Central memory CD4-positive, alpha-beta T cell (primary cell): Measurements from ENCODE around the gene TGFA.

Source experiments
- DNase-seq: peaks from one replicate; pipeline ENCODE4 v3.0.0; 2022

The TGFA gene

DNA sequence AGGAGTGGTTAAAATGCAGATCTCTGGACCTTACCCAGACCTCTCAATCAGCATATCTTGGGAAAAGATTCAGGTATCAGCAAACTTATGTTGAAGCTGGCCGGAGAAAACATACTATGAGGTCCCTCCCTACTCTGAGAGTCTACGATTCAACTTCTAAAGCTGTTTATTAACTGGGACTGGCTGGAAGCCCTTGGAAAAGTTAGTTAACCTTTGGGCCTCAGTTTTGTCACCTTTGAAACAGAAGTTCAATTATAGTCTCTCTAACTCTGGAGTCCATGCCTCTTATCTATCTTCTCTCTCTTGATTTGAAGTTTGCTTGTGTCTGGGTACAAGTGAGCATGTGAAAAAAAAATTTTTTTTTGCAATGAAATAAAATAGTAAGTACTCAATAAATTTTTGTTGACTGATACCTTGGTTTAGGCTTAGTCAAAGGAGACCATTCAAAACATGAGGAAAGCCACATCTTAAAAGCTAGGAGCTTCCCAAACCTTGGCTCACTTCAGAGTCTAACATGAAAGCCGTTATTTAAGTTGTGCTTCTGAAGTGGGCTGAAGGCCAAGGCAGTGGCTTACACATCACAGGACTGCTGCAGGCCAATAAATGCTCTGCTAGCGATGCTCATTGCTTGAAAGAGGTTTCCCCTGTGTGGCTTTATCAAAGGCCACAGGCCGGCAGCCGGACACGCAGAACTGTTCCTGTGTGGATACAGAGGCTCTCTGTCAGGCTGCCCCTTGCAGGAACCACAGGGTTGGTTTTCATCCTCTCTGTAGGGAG is 141.1 kb downstream of the TGFA start:
- no peak for DNase-seq

DNA sequence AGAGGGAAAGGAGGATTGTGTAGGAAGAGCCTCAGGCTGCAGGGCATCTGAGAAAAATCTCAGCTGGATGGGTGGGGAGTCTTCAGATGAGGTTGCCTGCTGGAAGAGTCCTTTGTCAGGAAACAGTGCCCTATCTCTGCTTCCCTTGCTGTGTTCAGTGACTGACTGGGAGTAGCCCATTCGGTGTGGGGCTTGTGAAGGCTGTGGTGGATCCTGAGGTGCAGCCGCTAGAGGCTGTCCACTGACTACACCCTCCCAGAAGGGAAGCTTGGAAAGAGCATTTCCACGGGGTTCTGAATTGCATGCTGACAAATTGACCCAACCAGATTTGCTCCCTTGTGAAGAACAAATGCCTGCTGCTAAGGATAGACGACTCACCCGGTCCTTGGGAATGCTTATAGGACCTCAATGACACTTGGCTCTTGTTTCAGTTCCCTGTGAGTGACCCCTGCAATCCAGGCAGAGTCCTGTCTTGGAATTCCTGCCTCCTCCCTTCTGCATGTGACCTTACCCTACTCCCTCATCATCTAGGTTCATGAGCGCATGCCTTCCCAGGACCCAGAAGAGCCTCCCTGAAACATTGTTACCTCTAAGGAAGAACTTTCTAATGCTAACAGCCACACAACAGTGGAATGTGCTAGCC is 142.0 kb downstream of the TGFA start:
- DNase-seq, result no peak

DNA sequence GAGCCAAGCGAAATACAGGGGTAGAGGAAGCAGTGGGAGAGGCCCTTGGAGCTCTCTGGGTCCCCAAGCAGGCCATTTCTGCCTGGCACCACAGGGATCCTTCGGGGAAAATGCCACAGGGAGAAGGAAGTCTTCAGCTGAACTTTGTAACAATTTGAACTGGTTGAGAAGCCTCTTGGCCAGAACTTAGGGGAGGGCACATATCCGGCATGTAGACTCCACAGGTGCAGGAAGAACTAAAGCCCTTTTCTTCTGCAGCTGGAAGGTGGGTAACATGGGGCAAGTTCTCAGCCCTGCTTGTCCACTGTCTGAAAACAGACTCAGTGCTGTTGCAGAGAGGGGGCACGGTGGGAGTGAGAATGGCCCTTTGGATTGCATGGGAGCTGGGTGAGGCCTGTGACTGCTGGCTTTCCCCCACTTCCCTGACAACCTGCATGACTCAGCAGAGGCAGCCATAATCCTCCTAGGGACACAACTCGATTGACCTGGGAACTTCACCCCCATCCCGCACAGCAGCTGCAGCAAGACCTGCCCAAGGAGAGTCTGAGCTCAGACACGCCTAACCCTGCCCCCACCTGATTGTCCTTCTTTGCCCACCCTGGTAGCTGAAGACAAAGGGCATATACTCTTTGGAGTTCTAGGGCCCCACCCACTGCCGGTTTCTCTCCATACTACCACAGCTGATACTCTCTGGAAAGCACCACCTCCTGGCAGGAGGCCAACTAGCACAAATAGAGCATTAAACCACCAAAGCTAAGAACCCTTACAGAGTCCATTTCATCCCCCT is 150.2 kb downstream of the TGFA start:
- DNase-seq, result no peak

DNA sequence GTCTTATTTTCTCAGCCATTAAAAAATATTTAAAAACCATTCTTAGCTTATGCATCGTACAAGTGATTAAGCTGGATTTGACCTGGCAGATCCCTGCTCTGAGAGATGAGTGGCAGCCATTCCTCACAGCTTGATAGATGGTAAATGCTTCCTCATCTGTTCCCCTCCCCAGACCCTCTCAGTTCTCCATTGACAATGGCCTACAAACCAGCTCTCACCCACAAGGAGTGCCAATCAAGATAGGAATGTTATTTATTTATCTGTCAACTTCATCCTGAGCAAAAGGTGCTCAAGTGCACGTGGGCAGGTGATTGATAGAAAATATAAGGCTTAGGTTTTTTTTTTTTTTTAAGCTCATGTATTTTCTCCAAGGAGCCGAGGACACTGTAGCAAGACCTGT is 153.1 kb downstream of the TGFA start:
- DNase-seq, result no peak

DNA sequence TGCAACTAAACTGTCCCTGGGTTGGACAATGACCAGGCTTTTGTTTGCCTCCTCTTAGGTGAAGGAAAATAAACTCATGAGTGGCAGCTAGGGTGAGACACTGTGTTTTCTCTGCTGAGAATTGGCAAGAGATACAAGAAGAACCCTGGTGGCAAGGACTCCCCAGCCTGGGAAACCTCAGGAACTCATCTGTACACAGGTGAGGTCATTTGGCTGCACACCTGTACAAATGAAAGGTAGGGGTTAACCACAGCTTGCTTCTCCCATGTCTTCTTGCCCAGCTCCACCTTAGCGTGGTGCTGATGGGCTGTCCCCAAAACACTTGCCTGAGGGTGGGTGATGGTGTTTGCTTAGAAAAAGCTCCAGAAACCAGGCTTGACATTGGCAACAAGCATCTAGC is 154.6 kb downstream of the TGFA start:
- DNase-seq, result no peak
